Vagina (tissue), 2 donors: ENCODE results near the gene ADAM11.

Experiments
- CTCF ChIP-seq, 3 experiments: fragments of 450-650 bp in 2 of 3; fragments of 200-600 bp in 1 of 3; sonication (generic) in 1 of 3; IDR thresholded peaks; one replicate each; pipeline ENCODE4 v1.5.1; 2017 to 2019; ENCODE audit warnings: antibody characterized with exemption in 3 of 3, mild to moderate bottlenecking in 2 of 3, moderate library complexity in 2 of 3
- POLR2A ChIP-seq, 2 donors: fragments of 450-650 bp; IDR thresholded peaks; one replicate each; pipeline ENCODE4 v1.6.1; 2017; ENCODE audit warnings: antibody characterized with exemption in 2 of 2, mild to moderate bottlenecking in 2 of 2, moderate library complexity in 2 of 2
- POLR2AphosphoS5 ChIP-seq, 2 donors: sonication (generic); formaldehyde crosslinking; IDR thresholded peaks; one replicate each; pipeline ENCODE4 v1.9.0; 2017; ENCODE audit warnings: antibody characterized with exemption in 2 of 2, mild to moderate bottlenecking in 2 of 2, low read depth in 1 of 2; ENCODE audit not compliant: insufficient read depth in 1 of 2

- TF ChIP-seq CTCF (IDR thresholded peaks at IDR 0.05) (no peak), POLR2A (IDR thresholded peaks at IDR 0.05) (no peak), POLR2AphosphoS5 (IDR thresholded peaks at IDR 0.05; ENCODE audit: insufficient read depth in 1 of 2, low read depth in 1 of 2) (no peak)
These were observed 29.4 kb downstream of the ADAM11 start for GRCh38 chr17:44788139-44788538.
